Measurements from ENCODE around the gene NCOA7.
"Not testable (repeated sequence)": the region's sequence is repeated elsewhere in the genome, so short reads cannot be mapped to it uniquely, and the experiment has no call there.

Gene NCOA7

GRCh38 chr6:125759184-125759902 is 31.4 kb upstream of the NCOA7 start:
- no peak for DNase-seq

GRCh38 chr6:125759959-125760457 is 30.8 kb upstream of the NCOA7 start:
- DNase-seq, result no peak

GRCh38 chr6:125764121-125764671 is 26.6 kb upstream of the NCOA7 start:
- no peak for DNase-seq

- DNase-seq, result no peak
Observed at GRCh38 chr6:125765944-125766343, 24.8 kb upstream of the NCOA7 start.

- no peak for DNase-seq
Observed at GRCh38 chr6:125766641-125767040, 24.1 kb upstream of the NCOA7 start.

GRCh38 chr6:125769147-125769783 is 21.5 kb upstream of the NCOA7 start:
- no peak for DNase-seq

- DNase-seq, result no peak
Observed at GRCh38 chr6:125773387-125774341, 17.1 kb upstream of the NCOA7 start.

GRCh38 chr6:125776107-125776826 is 14.5 kb upstream of the NCOA7 start:
- not testable (repeated sequence) for DNase-seq

GRCh38 chr6:125779924-125780539 is 10.7 kb upstream of the NCOA7 start:
- DNase-seq, result peak; percentile 95

- DNase-seq, result peak; percentile 83
Observed at GRCh38 chr6:125780540-125781313, 10.0 kb upstream of the NCOA7 start.

- no peak for DNase-seq
Observed at GRCh38 chr6:125781314-125781868, 9.4 kb upstream of the NCOA7 start.

- no peak for DNase-seq
Observed at GRCh38 chr6:125784365-125784764, 6.4 kb upstream of the NCOA7 start.

GRCh38 chr6:125787791-125788190 is 3.0 kb upstream of the NCOA7 start:
- no peak for DNase-seq

- peak; percentile 36 for DNase-seq
Observed at GRCh38 chr6:125789167-125789566, 1.6 kb upstream of the NCOA7 start.

- peak; percentile 36 for DNase-seq
Observed at GRCh38 chr6:125789576-125790357, 993 bp upstream of the NCOA7 start.

GRCh38 chr6:125791151-125791819 is 525 bp downstream of the NCOA7 start:
- DNase-seq, result peak; percentile 66

GRCh38 chr6:125791820-125792165 is 1.0 kb downstream of the NCOA7 start:
- no peak for DNase-seq

- DNase-seq, result no peak
Observed at GRCh38 chr6:125792172-125792571, 1.4 kb downstream of the NCOA7 start.

GRCh38 chr6:125792680-125793079 is 1.9 kb downstream of the NCOA7 start:
- DNase-seq, result no peak

Measured in CD4-positive, alpha-beta T cell treated with Interleukin-10 for 1 hour (primary cell).